C1 segment of cervical spinal cord (tissue), 14 donors: ENCODE measurements around the gene ST6GAL1.
"Not testable (repeated sequence)": the region's sequence is repeated elsewhere in the genome, so short reads cannot be mapped to it uniquely, and the experiment has no call there.

Experiments
- DNase-seq, 14 donors: peaks; one replicate each; lab custom pipeline; 2025; lab: John Stamatoyannopoulos, UW

Gene ST6GAL1

GRCh38 chr3:186930143-186930640 lies at the start of gene ST6GAL1:
ST6GAL1 (plus strand) TSS chr3:186930526; CDS start chr3:187042704, 112,178 bp downstream.
- peak in 10 of 14 donors; percentile 7 to 80 (median 56) for DNase-seq

GRCh38 chr3:186882150-186882524 lies 48.2 kb upstream of the ST6GAL1 start:
- DNase-seq, result no peak

GRCh38 chr3:186882881-186883685 lies 47.2 kb upstream of the ST6GAL1 start:
- DNase-seq, result no peak

GRCh38 chr3:186883686-186884058 lies 46.7 kb upstream of the ST6GAL1 start:
- no peak for DNase-seq

GRCh38 chr3:186884868-186885267 lies 45.5 kb upstream of the ST6GAL1 start:
- not testable (repeated sequence) for DNase-seq

GRCh38 chr3:186886202-186886981 lies 43.9 kb upstream of the ST6GAL1 start:
- DNase-seq, result no peak

GRCh38 chr3:186887507-186887938 lies 42.8 kb upstream of the ST6GAL1 start:
- DNase-seq, result not testable (repeated sequence)

GRCh38 chr3:186888569-186888968 lies 41.8 kb upstream of the ST6GAL1 start:
- no peak for DNase-seq

GRCh38 chr3:186889698-186890097 lies 40.6 kb upstream of the ST6GAL1 start:
- not testable (repeated sequence) for DNase-seq

- no peak for DNase-seq
Measured at GRCh38 chr3:186890911-186891310, 39.4 kb upstream of the ST6GAL1 start.

GRCh38 chr3:186893071-186893470 lies 37.3 kb upstream of the ST6GAL1 start:
- DNase-seq, result not testable (repeated sequence)

GRCh38 chr3:186895406-186895805 lies 34.9 kb upstream of the ST6GAL1 start:
- no peak for DNase-seq

GRCh38 chr3:186896006-186896405 lies 34.3 kb upstream of the ST6GAL1 start:
- no peak for DNase-seq

- no peak for DNase-seq
Measured at GRCh38 chr3:186896875-186897274, 33.5 kb upstream of the ST6GAL1 start.

GRCh38 chr3:186901135-186901734 lies 29.1 kb upstream of the ST6GAL1 start:
- no peak for DNase-seq

- no peak for DNase-seq
Measured at GRCh38 chr3:186902154-186902553, 28.2 kb upstream of the ST6GAL1 start.

GRCh38 chr3:186902713-186903112 lies 27.6 kb upstream of the ST6GAL1 start:
- DNase-seq, result no peak

- not testable (repeated sequence) for DNase-seq
Measured at GRCh38 chr3:186903676-186904075, 26.6 kb upstream of the ST6GAL1 start.

- DNase-seq, result not testable (repeated sequence)
Measured at GRCh38 chr3:186907075-186907474, 23.3 kb upstream of the ST6GAL1 start.

- no peak for DNase-seq
Measured at GRCh38 chr3:186909078-186909853, 21.1 kb upstream of the ST6GAL1 start.
